H1 (cell line): Measurements from ENCODE around the gene FAM200B. TPM values are rescaled to one million over a fixed set of nuclear protein-coding genes. Genes with fewer than 3 reads are reported as not detected.

Experiments used
- CTCF ChIA-PET: fragments of 300-600 bp; sonication (Branson Sonifier 250); formaldehyde crosslinking; loops from one replicate; lab custom pipeline; 2021; ENCODE audit not compliant: partially characterized antibody; lab: Charles Lee
- POLR2A ChIA-PET: fragments of 300-600 bp; sonication (Branson Sonifier 250); formaldehyde crosslinking; loops from one replicate; lab custom pipeline; 2021; ENCODE audit warnings: inconsistent platforms; ENCODE audit not compliant: partially characterized antibody; lab: Charles Lee
- DNase-seq, 2 experiments: peaks; one replicate each; pipeline versions ENCODE4 v3.0.0 to v3.0.0-alpha.2; 2010 to 2022; ENCODE audit warnings: low spot score in 2 of 2, low read depth in 1 of 2, mixed read lengths in 1 of 2
- FAIRE-seq: peaks from 2 replicates; lab custom pipeline; 2011; peaks lifted over from hg19 to GRCh38; lab: Jason Lieb, UNC
- H2AFZ ChIP-seq: 2 replicates; pipeline ENCODE4 v1.8.1; 2012; ENCODE audit warnings: low read length, inconsistent platforms
- H2AK5ac ChIP-seq: 2 replicates; pipeline ENCODE4 v1.6.1; 2013; ENCODE audit warnings: low read depth, low read length
- H2BK120ac ChIP-seq: replicated peaks from 2 replicates; pipeline ENCODE3; 2013; ENCODE audit warnings: low read depth, low read length, inconsistent platforms
- H2BK12ac ChIP-seq: 2 replicates; pipeline ENCODE4 v1.6.1; 2013; ENCODE audit warnings: low read depth, low read length
- H2BK15ac ChIP-seq: 2 replicates; pipeline ENCODE4 v1.6.1; 2013; ENCODE audit warnings: low read length
- H2BK20ac ChIP-seq: 2 replicates; pipeline ENCODE4 v1.6.1; 2013; ENCODE audit warnings: low read length
- H2BK5ac ChIP-seq: 2 replicates; pipeline ENCODE4 v1.6.1; 2013; ENCODE audit warnings: low read depth, low read length
- H3K14ac ChIP-seq: 2 replicates; pipeline ENCODE4 v1.6.1; 2013; ENCODE audit warnings: inconsistent platforms; ENCODE audit not compliant: insufficient read length
- H3K18ac ChIP-seq: 2 replicates; pipeline ENCODE4 v1.6.1; 2013; ENCODE audit warnings: low read length; ENCODE audit errors: extremely low read depth
- H3K23ac ChIP-seq: 2 replicates; pipeline ENCODE4 v1.6.1; 2013; ENCODE audit warnings: inconsistent platforms; ENCODE audit not compliant: insufficient read length
- H3K23me2 ChIP-seq: 2 replicates; pipeline ENCODE4 v1.6.1; 2013; ENCODE audit warnings: low read depth, low read length
- H3K27ac ChIP-seq: 2 replicates; pipeline ENCODE4 v1.6.1; 2011; ENCODE audit warnings: low read depth, low read length, inconsistent platforms
- H3K27me3 ChIP-seq, 4 experiments: replicated peaks in 1 of 4; 1 replicate in 1 of 4; 2 replicates in 3 of 4; pipeline versions ENCODE4 v1.6.1 to v1.8.1; 2011 to 2013; ENCODE audit warnings: low read length in 3 of 4, mild to moderate bottlenecking in 3 of 4, inconsistent platforms in 2 of 4, mixed read lengths in 2 of 4, moderate library complexity in 1 of 4; ENCODE audit not compliant: control insufficient read depth in 3 of 4, insufficient read depth in 3 of 4; ENCODE audit errors: extremely low read depth in 1 of 4
- H3K36me3 ChIP-seq, 4 experiments: 2 replicates each; pipeline versions ENCODE4 v1.6.1 to v1.8.1; 2011 to 2013; ENCODE audit warnings: mild to moderate bottlenecking in 4 of 4, low read length in 3 of 4, moderate library complexity in 2 of 4, control low read depth in 1 of 4, inconsistent platforms in 1 of 4; ENCODE audit not compliant: insufficient read depth in 4 of 4, control insufficient read depth in 2 of 4
- H3K4ac ChIP-seq: replicated peaks from 2 replicates; pipeline ENCODE3; 2013; ENCODE audit warnings: low read length, low read depth, mixed read lengths, inconsistent platforms; ENCODE audit not compliant: insufficient read length
- H3K4me1 ChIP-seq, 4 experiments: replicated peaks in 1 of 4; 1 replicate in 1 of 4; 2 replicates in 3 of 4; pipeline versions ENCODE4 v1.6.1 to v1.8.1; 2011 to 2013; ENCODE audit warnings: low read length in 3 of 4, inconsistent platforms in 2 of 4, mixed read lengths in 1 of 4; ENCODE audit not compliant: insufficient read depth in 4 of 4, control insufficient read depth in 3 of 4
- H3K4me2 ChIP-seq, 2 experiments: 2 replicates each; pipeline versions ENCODE4 v1.6.1 to v1.8.1; 2011 to 2013; ENCODE audit warnings: low read depth in 2 of 2, low read length in 2 of 2, control low read depth in 1 of 2, inconsistent platforms in 1 of 2, mild to moderate bottlenecking in 1 of 2; ENCODE audit not compliant: insufficient read depth in 1 of 2
- H3K4me3 ChIP-seq, 4 experiments: fragments of 200-600, 300-600 bp in 1 of 4; sonication (generic), shearing (Covaris generic), sonication (Bioruptor Twin) in 1 of 4; 2 replicates each; pipeline versions ENCODE4 v1.5.1 to v1.8.1; 2011 to 2016; ENCODE audit warnings: low read length in 4 of 4, low read depth in 3 of 4, control low read depth in 2 of 4, inconsistent platforms in 2 of 4, mild to moderate bottlenecking in 2 of 4, mixed read lengths in 1 of 4, moderate library complexity in 1 of 4; ENCODE audit not compliant: insufficient read depth in 2 of 4; ENCODE audit errors: extremely low read depth in 1 of 4
- H3K56ac ChIP-seq: replicated peaks from 2 replicates; pipeline ENCODE3; 2013; ENCODE audit warnings: low read depth, mild to moderate bottlenecking, mixed read lengths, low read length, inconsistent platforms; ENCODE audit not compliant: insufficient read length
- H3K79me1 ChIP-seq: 2 replicates; pipeline ENCODE4 v1.6.1; 2013; ENCODE audit warnings: low read depth, low read length, control low read depth
- H3K79me2 ChIP-seq, 2 experiments: 2 replicates each; pipeline versions ENCODE4 v1.6.1 to v1.8.1; 2012 to 2013; ENCODE audit warnings: low read length in 2 of 2, mild to moderate bottlenecking in 2 of 2, inconsistent platforms in 1 of 2; ENCODE audit not compliant: insufficient read depth in 2 of 2, control insufficient read depth in 1 of 2
- H3K9ac ChIP-seq, 4 experiments: replicated peaks in 1 of 4; 1 replicate in 1 of 4; 2 replicates in 3 of 4; pipeline versions ENCODE4 v1.6.1 to v1.8.1; 2011 to 2013; ENCODE audit warnings: low read depth in 3 of 4, low read length in 3 of 4, control low read depth in 2 of 4, mild to moderate bottlenecking in 2 of 4, moderate library complexity in 2 of 4, inconsistent platforms in 1 of 4; ENCODE audit errors: extremely low read depth in 1 of 4
- H3K9me3 ChIP-seq, 2 experiments: 2 replicates each; pipeline versions ENCODE4 v1.6.1 to v1.8.1; 2012 to 2013; ENCODE audit warnings: mild to moderate bottlenecking in 2 of 2, moderate library complexity in 2 of 2, control low read depth in 1 of 2, inconsistent platforms in 1 of 2, low read depth in 1 of 2, low read length in 1 of 2, mixed read lengths in 1 of 2; ENCODE audit not compliant: insufficient read depth in 2 of 2
- H4K20me1 ChIP-seq, 2 experiments: replicated peaks in 1 of 2; 2 replicates each; pipeline versions ENCODE3 to v1.8.1; 2011 to 2013; ENCODE audit warnings: inconsistent platforms in 2 of 2, low read length in 2 of 2, mild to moderate bottlenecking in 1 of 2; ENCODE audit not compliant: insufficient read depth in 2 of 2, control insufficient read depth in 1 of 2
- H4K5ac ChIP-seq: 2 replicates; pipeline ENCODE4 v1.6.1; 2013; ENCODE audit warnings: low read length, low read depth, mixed read lengths, inconsistent platforms; ENCODE audit not compliant: insufficient read length
- H4K8ac ChIP-seq: 2 replicates; pipeline ENCODE4 v1.8.0; 2013; ENCODE audit warnings: mild to moderate bottlenecking, moderate library complexity, low read length, inconsistent platforms; ENCODE audit not compliant: insufficient read depth; ENCODE audit errors: extremely low read depth
- H4K91ac ChIP-seq: replicated peaks from 2 replicates; pipeline ENCODE3; 2013; ENCODE audit warnings: low read length, mixed read lengths, inconsistent platforms; ENCODE audit not compliant: insufficient read length
- CBX5 ChIP-seq: fragments of 300-800, 300-1000 bp; sonication (generic); IDR thresholded peaks from 2 replicates; pipeline ENCODE4 v1.7.1; 2016; ENCODE audit warnings: antibody characterized with exemption, low read length, low read depth
- EGR1 ChIP-seq: IDR thresholded peaks from 2 replicates; pipeline ENCODE4 v1.6.1; 2011; ENCODE audit warnings: low read depth, low read length, borderline replicate concordance
- EZH2 ChIP-seq: fragments of 200-600 bp; sonication (generic); IDR thresholded peaks from 2 replicates; pipeline ENCODE4 v1.7.1; 2012; ENCODE audit warnings: low read depth, mild to moderate bottlenecking, moderate library complexity, low read length, inconsistent platforms; ENCODE audit not compliant: severe bottlenecking
- FOSL1 ChIP-seq: IDR thresholded peaks from 2 replicates; pipeline ENCODE4 v1.6.1; 2011; ENCODE audit warnings: mild to moderate bottlenecking, low read depth, low read length, moderate library complexity; ENCODE audit not compliant: insufficient read depth
- GABPA ChIP-seq: IDR thresholded peaks from 2 replicates; pipeline ENCODE4 v1.6.1; 2011; ENCODE audit warnings: mild to moderate bottlenecking, low read length, moderate library complexity, borderline replicate concordance; ENCODE audit not compliant: insufficient read depth
- MAFK ChIP-seq: IDR thresholded peaks from 2 replicates; pipeline ENCODE4 v1.6.1; 2012; ENCODE audit warnings: low read depth, mild to moderate bottlenecking, improper control_type of control experiment, low read length
- POLR2AphosphoS5 ChIP-seq: IDR thresholded peaks from 2 replicates; pipeline ENCODE4 v1.6.1; 2011; ENCODE audit warnings: low read depth, low read length
- RBBP5 ChIP-seq: IDR thresholded peaks from 2 replicates; pipeline ENCODE4 v1.7.1; 2012; ENCODE audit warnings: low read depth, mild to moderate bottlenecking, inconsistent platforms, low read length, moderate library complexity, borderline replicate concordance
- SIRT6 ChIP-seq: IDR thresholded peaks from one replicate; pipeline ENCODE4 v1.7.1; 2012; ENCODE audit warnings: low read length, inconsistent platforms
- SRF ChIP-seq: IDR thresholded peaks from 2 replicates; pipeline ENCODE4 v1.6.1; 2011; ENCODE audit warnings: mild to moderate bottlenecking, low read depth, low read length, moderate library complexity
- WGBS, 2 experiments: shearing (Covaris generic) in 1 of 2; methylation state at CpG; one replicate each; pipeline versions ENCODE4 v1.1.6 to v1.1.7; 2013 to 2015; ENCODE audit warnings: low lambda C conversion rate in 2 of 2, mixed read lengths in 2 of 2, inconsistent platforms in 1 of 2, low coverage in 1 of 2, missing lambda C conversion rate in 1 of 2; ENCODE audit not compliant: insufficient replicate concordance in 2 of 2, insufficient coverage in 1 of 2, insufficient read length in 1 of 2; ENCODE audit errors: extremely low coverage in 1 of 2, missing lambda C conversion rate in 1 of 2; 5-methylcytosine and 5-hydroxymethylcytosine counted together
- polyA plus RNA-seq, 7 experiments: library from polyadenylated mRNA; depleted of rRNA in 3 of 7; stranded (reverse) in 5 of 7; unstranded in 2 of 7; fragments of >200 nt in 5 of 7; fragments of 200-250 nt in 2 of 7; gene quantifications; 1 replicate in 5 of 7; 2 replicates in 1 of 7; 4 replicates in 1 of 7; pipeline versions ENCODE4 v1.2.1 to v1.2.3, GENCODE V29; 2011 to 2013; ENCODE audit warnings: missing spikeins in 2 of 7, mixed read lengths in 2 of 7
- total RNA-seq: library from RNA; stranded (reverse); fragmentation: NEBNext Ultra II Directional; extraction: Animal tissue kit (Norgen Biotek cat#: 25700); gene quantifications from 2 replicates; pipeline ENCODE4 v1.2.1, GENCODE V29; 2021
- TF ChIP-seq, protein P1 (sequence below): IDR thresholded peaks from 2 replicates; pipeline ENCODE4 v1.6.1; 2012; ENCODE audit warnings: low read length, inconsistent platforms
- TF ChIP-seq, protein P2 (sequence below): IDR thresholded peaks from 2 replicates; pipeline ENCODE4 v1.6.1; 2011; ENCODE audit warnings: low read depth, mild to moderate bottlenecking, low read length; ENCODE audit not compliant: insufficient read depth

FAM200B gene
- total and polyA plus RNA-seq, 2 of the 8 experiments (the other 6 are each of a cell fraction or from before 2014, with no cell fraction given): 10.7 to 23.7 TPM

GRCh38 chr4:15658781-15659180, 22.8 kb upstream of the FAM200B start:
- H3K18ac ChIP-seq: no peak overlapping the region
- peaks cover 7% of the 10 kb centered on the region for H3K23me2 ChIP-seq
- no peak overlapping the region for H3K56ac ChIP-seq
- H2BK12ac ChIP-seq: no peak overlapping the region
- H3K9me3 ChIP-seq: no peaks in the 10 kb centered on the region
- no peak overlapping the region for H2BK5ac ChIP-seq
- no peak overlapping the region for H2AK5ac ChIP-seq
- H2BK20ac ChIP-seq: no peak overlapping the region
- no peak overlapping the region for H4K8ac ChIP-seq
- H2BK120ac ChIP-seq: no peak overlapping the region
- H3K27ac ChIP-seq: no peak overlapping the region
- 93% methylated on average over 2 of the region's 2 CpGs; no CpG with 5 or more reads in 1 of the 2 experiments for WGBS, 2 experiments
- H4K5ac ChIP-seq: no peak overlapping the region
- no peaks in the 10 kb centered on the region for H3K27me3 ChIP-seq
- no peak overlapping the region for H3K4me3 ChIP-seq
- no peak overlapping the region for H3K23ac ChIP-seq
- H4K91ac ChIP-seq: no peak overlapping the region
- no peak overlapping the region for H3K4me2 ChIP-seq
- no peak overlapping the region for H3K9ac ChIP-seq
- peaks cover 0 to 3% (median 0%) of the 10 kb centered on the region in 4 experiments; a peak in 1 of 8 replicates for H3K36me3 ChIP-seq
- peaks cover 0 to 6% of the 10 kb centered on the region in 2 experiments; a peak in 2 of 4 replicates for H3K79me2 ChIP-seq
- CTCF ChIA-PET: interaction anchor here (0.5 kb wide), 1 partner anchor 217 kb away, joined by 4 read pairs; no protein-coding TSS in a partner anchor
- no peak for DNase-seq
- no peaks in the 10 kb centered on the region for H3K79me1 ChIP-seq
- H3K4me1 ChIP-seq: peaks cover 2 to 8% (median 4%) of the 10 kb centered on the region in 4 experiments; a peak in 5 of 7 replicates
- H3K14ac ChIP-seq: no peak overlapping the region
- H4K20me1 ChIP-seq: no peaks in the 10 kb centered on the region
- POLR2A ChIA-PET: interaction anchor here (0.8 to 1.2 kb wide), 2 partner anchors 17 to 19 kb away, joined by 3 read pairs; no protein-coding TSS in a partner anchor
- no peak for FAIRE-seq
- H3K4ac ChIP-seq: no peak overlapping the region
- H2BK15ac ChIP-seq: no peak overlapping the region
- no peak overlapping the region for H2AFZ ChIP-seq
- TF ChIP-seq GABPA: no peak
- no peak for TF ChIP-seq FOSL1
- no peak for TF ChIP-seq POLR2AphosphoS5
- no peak for TF ChIP-seq RBBP5
- TF ChIP-seq, protein P1, sequence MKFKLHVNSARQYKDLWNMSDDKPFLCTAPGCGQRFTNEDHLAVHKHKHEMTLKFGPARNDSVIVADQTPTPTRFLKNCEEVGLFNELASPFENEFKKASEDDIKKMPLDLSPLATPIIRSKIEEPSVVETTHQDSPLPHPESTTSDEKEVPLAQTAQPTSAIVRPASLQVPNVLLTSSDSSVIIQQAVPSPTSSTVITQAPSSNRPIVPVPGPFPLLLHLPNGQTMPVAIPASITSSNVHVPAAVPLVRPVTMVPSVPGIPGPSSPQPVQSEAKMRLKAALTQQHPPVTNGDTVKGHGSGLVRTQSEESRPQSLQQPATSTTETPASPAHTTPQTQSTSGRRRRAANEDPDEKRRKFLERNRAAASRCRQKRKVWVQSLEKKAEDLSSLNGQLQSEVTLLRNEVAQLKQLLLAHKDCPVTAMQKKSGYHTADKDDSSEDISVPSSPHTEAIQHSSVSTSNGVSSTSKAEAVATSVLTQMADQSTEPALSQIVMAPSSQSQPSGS: no peak
- no peak for TF ChIP-seq MAFK
- TF ChIP-seq CBX5: no peak
- no peak for TF ChIP-seq EGR1
- TF ChIP-seq SIRT6: no peak
- no peak for TF ChIP-seq EZH2
- no peak for TF ChIP-seq SRF
- TF ChIP-seq, protein P2, sequence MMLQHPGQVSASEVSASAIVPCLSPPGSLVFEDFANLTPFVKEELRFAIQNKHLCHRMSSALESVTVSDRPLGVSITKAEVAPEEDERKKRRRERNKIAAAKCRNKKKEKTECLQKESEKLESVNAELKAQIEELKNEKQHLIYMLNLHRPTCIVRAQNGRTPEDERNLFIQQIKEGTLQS: no peak
